Measurements from ENCODE around the gene RPL39L. TPM values are rescaled to one million over a fixed set of nuclear protein-coding genes. Genes with fewer than 3 reads are reported as not detected.
A peak's percentile ranks its signal among the peaks of the same experiment; 100 is the strongest.

The RPL39L gene
- total RNA-seq, result 12.1 to 14.5 TPM (median 13.4 TPM) in 3 replicates

GRCh38 chr3:187139126-187139894 lies at the start of gene RPL39L:
Gene RPL39L, minus strand, starts transcription at chr3:187139496. Its CDS starts 18,196 bp downstream, at chr3:187121300.
- H3K27me3 Mint-ChIP-seq (ENCODE audit: low read depth), result peaks cover 7% of the 10 kb centered on the region
- DNase-seq (ENCODE audit: low spot score in 2 of 2, unreplicated experiment in 2 of 2), result peak; percentile 69 to 84
- H3K27ac Mint-ChIP-seq, result peak within 1 kb of the TSS; percentile 91
- peak; percentile 82 for TF ChIP-seq CTCF (IDR thresholded peaks at IDR 0.05; ENCODE audit: unreplicated experiment)
- peaks cover 17% of the 10 kb centered on the region for H3K36me3 Mint-ChIP-seq
- H3K9me3 Mint-ChIP-seq, result peaks cover 20% of the 10 kb centered on the region
- H3K4me1 Mint-ChIP-seq, result peaks cover 13% of the 10 kb centered on the region
- peak within 1 kb of the TSS; percentile 79 for H3K4me3 Mint-ChIP-seq

- Mint-ChIP-seq H3K27ac (no peak overlapping the region), H3K4me3 (no peak overlapping the region), H3K36me3 (no peaks in the 10 kb centered on the region), H3K27me3 (ENCODE audit: low read depth) (peaks cover 11% of the 10 kb centered on the region), H3K9me3 (peaks cover 3% of the 10 kb centered on the region), H3K4me1 (peaks cover 3% of the 10 kb centered on the region)
- TF ChIP-seq CTCF (IDR thresholded peaks at IDR 0.05; ENCODE audit: unreplicated experiment), result no peak
- no peak for DNase-seq (ENCODE audit: low spot score in 2 of 2, unreplicated experiment in 2 of 2)
These were observed 49.6 kb upstream of the RPL39L start for GRCh38 chr3:187188931-187189330.

- no peak for TF ChIP-seq CTCF (IDR thresholded peaks at IDR 0.05; ENCODE audit: unreplicated experiment)
- Mint-ChIP-seq H3K9me3 (peaks cover 3% of the 10 kb centered on the region), H3K27me3 (ENCODE audit: low read depth) (peaks cover 9% of the 10 kb centered on the region), H3K4me3 (no peak overlapping the region), H3K36me3 (no peaks in the 10 kb centered on the region), H3K4me1 (peaks cover 3% of the 10 kb centered on the region), H3K27ac (no peak overlapping the region)
- no peak for DNase-seq (ENCODE audit: low spot score in 2 of 2, unreplicated experiment in 2 of 2)
These were observed 47.6 kb upstream of the RPL39L start for GRCh38 chr3:187186801-187187421.

GRCh38 chr3:187186375-187186774 lies 47.1 kb upstream of the RPL39L start:
- Mint-ChIP-seq H3K4me1 (peaks cover 3% of the 10 kb centered on the region), H3K4me3 (no peak overlapping the region), H3K36me3 (no peaks in the 10 kb centered on the region), H3K27me3 (ENCODE audit: low read depth) (peaks cover 13% of the 10 kb centered on the region), H3K27ac (no peak overlapping the region), H3K9me3 (peaks cover 3% of the 10 kb centered on the region)
- no peak for DNase-seq (ENCODE audit: low spot score in 2 of 2, unreplicated experiment in 2 of 2)
- TF ChIP-seq CTCF (IDR thresholded peaks at IDR 0.05; ENCODE audit: unreplicated experiment), result no peak

GRCh38 chr3:187185759-187186158 lies 46.5 kb upstream of the RPL39L start:
- Mint-ChIP-seq H3K9me3 (peaks cover 3% of the 10 kb centered on the region), H3K36me3 (no peaks in the 10 kb centered on the region), H3K27me3 (ENCODE audit: low read depth) (peaks cover 17% of the 10 kb centered on the region), H3K4me3 (no peak overlapping the region), H3K27ac (no peak overlapping the region), H3K4me1 (peaks cover 3% of the 10 kb centered on the region)
- DNase-seq (ENCODE audit: low spot score in 2 of 2, unreplicated experiment in 2 of 2), result no peak
- TF ChIP-seq CTCF (IDR thresholded peaks at IDR 0.05; ENCODE audit: unreplicated experiment), result no peak
